Measurements from ENCODE around the gene MEGF11. TPM values are rescaled to one million over a fixed set of nuclear protein-coding genes. Genes with fewer than 3 reads are reported as not detected.
"Not testable (repeated sequence)": the region's sequence is repeated elsewhere in the genome, so short reads cannot be mapped to it uniquely, and the experiment has no call there.

Gene MEGF11
- total RNA-seq, 3 donors from 2014 or later, result not detected

DNA sequence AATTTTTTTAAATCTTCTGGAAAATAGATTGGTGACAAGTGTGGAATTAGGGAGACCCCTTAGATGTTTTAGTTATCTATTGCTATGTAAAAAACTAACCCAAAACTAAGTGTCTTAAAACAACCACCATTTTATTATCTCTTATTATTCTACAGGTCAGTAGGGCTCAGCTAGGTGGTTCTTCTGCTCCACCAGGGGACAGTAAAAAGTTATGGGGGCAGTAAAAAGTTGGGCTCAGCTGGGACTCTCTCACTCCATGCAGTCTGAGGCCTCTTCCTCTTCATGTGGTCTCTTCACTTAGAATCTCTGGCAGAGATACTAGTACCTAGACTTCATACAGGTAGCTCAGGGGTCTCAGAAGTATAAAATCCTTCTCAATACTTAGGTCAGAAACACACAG, 21.8 kb upstream of the MEGF11 start:
- H3K27me3 ChIP-seq, result no peaks in the 10 kb centered on the region
- H3K27ac ChIP-seq, result no peak overlapping the region
- no peak for TF ChIP-seq POLR2AphosphoS5 (IDR thresholded peaks at IDR 0.05)
- TF ChIP-seq, protein P1, sequence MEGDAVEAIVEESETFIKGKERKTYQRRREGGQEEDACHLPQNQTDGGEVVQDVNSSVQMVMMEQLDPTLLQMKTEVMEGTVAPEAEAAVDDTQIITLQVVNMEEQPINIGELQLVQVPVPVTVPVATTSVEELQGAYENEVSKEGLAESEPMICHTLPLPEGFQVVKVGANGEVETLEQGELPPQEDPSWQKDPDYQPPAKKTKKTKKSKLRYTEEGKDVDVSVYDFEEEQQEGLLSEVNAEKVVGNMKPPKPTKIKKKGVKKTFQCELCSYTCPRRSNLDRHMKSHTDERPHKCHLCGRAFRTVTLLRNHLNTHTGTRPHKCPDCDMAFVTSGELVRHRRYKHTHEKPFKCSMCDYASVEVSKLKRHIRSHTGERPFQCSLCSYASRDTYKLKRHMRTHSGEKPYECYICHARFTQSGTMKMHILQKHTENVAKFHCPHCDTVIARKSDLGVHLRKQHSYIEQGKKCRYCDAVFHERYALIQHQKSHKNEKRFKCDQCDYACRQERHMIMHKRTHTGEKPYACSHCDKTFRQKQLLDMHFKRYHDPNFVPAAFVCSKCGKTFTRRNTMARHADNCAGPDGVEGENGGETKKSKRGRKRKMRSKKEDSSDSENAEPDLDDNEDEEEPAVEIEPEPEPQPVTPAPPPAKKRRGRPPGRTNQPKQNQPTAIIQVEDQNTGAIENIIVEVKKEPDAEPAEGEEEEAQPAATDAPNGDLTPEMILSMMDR (IDR thresholded peaks at IDR 0.05), result no peak
- no peak for TF ChIP-seq POLR2A (IDR thresholded peaks at IDR 0.05)
- H3K4me3 ChIP-seq, result no peak overlapping the region
- H3K4me1 ChIP-seq, result no peaks in the 10 kb centered on the region
- no peaks in the 10 kb centered on the region for H3K36me3 ChIP-seq
- no peaks in the 10 kb centered on the region for H3K9me3 ChIP-seq
- intact Hi-C loops (cut with DNase I; ENCODE audit: low total_unique reads), result loop anchor here (5.0 kb wide), 1 partner anchor 628 kb away; no protein-coding TSS in a partner anchor
- no peak for DNase-seq (ENCODE audit: low spot score in 2 of 2)

DNA sequence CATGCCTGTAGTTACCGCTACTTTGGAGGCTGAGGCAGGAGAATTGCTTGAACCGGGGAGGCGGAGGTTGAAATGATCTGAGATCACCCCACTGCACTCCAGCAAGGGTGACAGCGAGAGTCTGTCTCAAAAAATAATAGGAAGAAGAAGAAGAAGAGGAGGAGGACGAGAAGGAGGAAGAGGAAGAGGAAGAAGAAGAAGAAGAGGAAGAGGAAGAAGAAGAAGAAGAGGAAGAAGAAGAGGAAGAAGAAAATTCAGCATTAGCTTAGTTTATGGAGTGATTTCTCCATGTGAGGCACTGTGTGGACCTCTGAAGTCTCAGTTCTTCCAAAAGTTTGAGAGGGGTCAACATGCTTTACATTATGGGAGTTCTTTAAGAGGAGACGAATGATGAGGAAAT, 17.4 kb upstream of the MEGF11 start:
- H3K27ac ChIP-seq, result no peak overlapping the region
- TF ChIP-seq POLR2AphosphoS5 (IDR thresholded peaks at IDR 0.05) (no peak), POLR2A (IDR thresholded peaks at IDR 0.05) (no peak)
- TF ChIP-seq, protein P1 (IDR thresholded peaks at IDR 0.05), result no peak
- H3K27me3 ChIP-seq, result no peaks in the 10 kb centered on the region
- intact Hi-C loops (cut with DNase I; ENCODE audit: low total_unique reads), result no loop called here
- H3K4me1 ChIP-seq, result no peaks in the 10 kb centered on the region
- no peak overlapping the region for H3K4me3 ChIP-seq
- no peaks in the 10 kb centered on the region for H3K9me3 ChIP-seq
- H3K36me3 ChIP-seq, result no peaks in the 10 kb centered on the region
- no peak for DNase-seq (ENCODE audit: low spot score in 2 of 2)

DNA sequence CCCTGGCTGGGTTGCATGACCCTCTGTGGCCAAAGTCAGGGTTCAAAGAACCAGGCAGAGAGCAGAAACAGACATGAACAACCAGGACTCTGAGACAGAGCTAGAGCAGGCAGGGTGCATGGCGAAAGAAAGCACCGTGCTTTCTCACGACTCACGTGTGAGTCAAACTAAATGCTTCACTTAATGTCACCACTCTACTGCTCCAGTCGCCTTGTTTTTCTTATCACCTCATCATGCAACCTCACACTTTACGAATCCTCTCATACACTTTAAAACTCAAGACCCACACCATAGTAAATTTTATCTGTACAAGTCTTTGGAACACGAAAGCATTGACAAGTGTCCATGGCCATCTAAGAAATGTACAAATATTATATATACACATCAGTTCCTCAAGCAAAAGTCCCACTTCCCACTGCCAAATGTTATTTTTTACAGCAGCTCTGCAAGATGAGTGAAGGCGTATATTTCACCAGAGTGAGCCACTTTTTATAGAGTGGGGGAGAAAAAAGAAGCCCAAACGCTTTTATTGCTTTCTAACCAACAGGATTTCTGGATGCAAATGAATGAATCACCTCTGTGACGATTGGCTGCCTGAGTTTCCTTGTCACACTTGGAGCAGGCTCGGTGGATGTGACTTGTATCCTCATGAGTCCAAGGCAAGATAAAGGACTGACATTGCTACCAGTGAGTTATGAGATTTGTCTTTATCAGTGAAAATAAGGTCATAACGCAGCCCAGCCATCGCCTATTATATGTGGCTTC, 16.0 kb upstream of the MEGF11 start:
- no peak for DNase-seq (ENCODE audit: low spot score in 2 of 2)
- no peaks in the 10 kb centered on the region for H3K27me3 ChIP-seq
- H3K9me3 ChIP-seq, result no peaks in the 10 kb centered on the region
- TF ChIP-seq POLR2A (IDR thresholded peaks at IDR 0.05) (no peak), POLR2AphosphoS5 (IDR thresholded peaks at IDR 0.05) (no peak)
- TF ChIP-seq, protein P1 (IDR thresholded peaks at IDR 0.05), result no peak
- H3K4me3 ChIP-seq, result no peak overlapping the region
- intact Hi-C loops (cut with DNase I; ENCODE audit: low total_unique reads), result no loop called here
- H3K27ac ChIP-seq, result no peak overlapping the region
- H3K36me3 ChIP-seq, result no peaks in the 10 kb centered on the region
- H3K4me1 ChIP-seq, result no peaks in the 10 kb centered on the region

DNA sequence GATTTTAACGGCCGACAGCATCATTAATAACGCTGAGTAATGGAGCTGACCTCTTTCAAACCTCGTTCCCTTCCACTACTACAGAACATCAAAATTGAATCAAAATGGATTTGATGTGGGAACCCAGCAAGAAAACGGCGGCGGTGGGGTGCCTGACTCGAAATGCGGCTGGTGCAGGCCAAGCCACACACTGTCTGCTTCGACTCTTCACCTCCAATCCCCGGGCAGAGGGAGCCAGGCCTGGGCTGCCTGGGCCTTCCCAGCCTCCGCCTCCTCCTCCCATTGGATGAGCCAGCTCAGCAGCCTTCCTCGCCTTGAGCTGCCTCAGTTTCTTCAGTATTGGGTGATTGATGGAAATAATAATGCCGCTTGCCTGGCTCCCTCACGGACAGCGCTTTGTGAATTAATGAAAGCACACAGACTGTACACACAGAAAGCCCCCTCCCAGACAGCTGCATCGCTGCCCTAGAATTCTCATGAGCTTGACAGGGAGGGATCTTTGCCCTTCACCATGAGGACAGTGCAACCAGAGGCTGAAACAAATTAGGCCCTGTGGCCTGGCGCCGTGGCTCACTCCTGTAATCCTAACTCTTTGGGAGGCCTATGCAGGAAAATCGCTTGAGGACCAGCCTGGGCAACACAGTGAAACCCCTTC, 11.4 kb upstream of the MEGF11 start:
- Histone ChIP-seq H3K27me3 (no peaks in the 10 kb centered on the region), H3K4me3 (no peak overlapping the region), H3K4me1 (no peaks in the 10 kb centered on the region), H3K9me3 (no peaks in the 10 kb centered on the region), H3K36me3 (no peaks in the 10 kb centered on the region), H3K27ac (no peak overlapping the region)
- intact Hi-C loops (cut with DNase I; ENCODE audit: low total_unique reads), result no loop called here
- no peak for TF ChIP-seq POLR2AphosphoS5 (IDR thresholded peaks at IDR 0.05)
- TF ChIP-seq POLR2A (IDR thresholded peaks at IDR 0.05), result no peak
- TF ChIP-seq, protein P1 (IDR thresholded peaks at IDR 0.05), result no peak
- no peak for DNase-seq (ENCODE audit: low spot score in 2 of 2)

DNA sequence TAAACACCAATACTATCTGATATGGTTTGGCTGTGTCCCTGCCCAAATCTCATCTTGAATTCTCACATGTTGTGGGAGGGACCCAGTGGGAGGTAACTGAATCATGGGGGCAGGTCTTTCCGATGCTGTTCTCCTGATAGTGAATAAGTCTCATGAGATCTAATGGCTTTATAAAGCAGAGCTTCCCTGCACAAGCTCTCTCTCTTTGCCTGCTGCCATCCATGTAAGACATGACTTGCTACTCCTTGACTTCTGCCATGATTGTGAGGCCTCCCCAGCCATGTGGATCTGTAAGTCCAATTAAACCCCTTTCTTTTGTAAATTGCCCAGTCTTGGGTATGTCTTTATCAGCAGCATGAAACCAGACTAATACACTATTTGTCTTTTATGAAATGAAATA, 9.3 kb upstream of the MEGF11 start:
- DNase-seq (ENCODE audit: low spot score in 2 of 2); H3K9me3 ChIP-seq; H3K27me3 ChIP-seq; H3K36me3 ChIP-seq; H3K27ac ChIP-seq; intact Hi-C loops (cut with DNase I; ENCODE audit: low total_unique reads); H3K4me1 ChIP-seq; H3K4me3 ChIP-seq: not testable (repeated sequence)

All from breast epithelium (tissue), 4 donors.